HCT116 (cell line): ENCODE results near the gene RSAD1.

Source experiments
- CEBPB ChIP-seq: IDR thresholded peaks from 2 replicates; pipeline ENCODE4 v1.6.1; 2012; ENCODE audit warnings: low read depth
- CTCF ChIP-seq, 3 experiments: fragments of 200-600 bp in 1 of 3; sonication (generic) in 1 of 3; IDR thresholded peaks in 2 of 3; conservative IDR thresholded peaks in 1 of 3; 2 replicates each; pipeline ENCODE4 v1.5.1; 2012 to 2017; ENCODE audit warnings: low read depth in 2 of 3, low read length in 2 of 3, antibody characterized with exemption in 1 of 3, borderline replicate concordance in 1 of 3, control low read depth in 1 of 3, mild to moderate bottlenecking in 1 of 3, mixed read lengths in 1 of 3, mixed run types in 1 of 3, moderate library complexity in 1 of 3; ENCODE audit not compliant: insufficient read depth in 1 of 3
- ZFX ChIP-seq: fragments of 450-650 bp; IDR thresholded peaks from 2 replicates; pipeline ENCODE4 v1.6.1; 2017
- ZNF274 ChIP-seq: fragments of 200-500 bp; sonication (Bioruptor generic); IDR thresholded peaks from 2 replicates; pipeline ENCODE4 v1.6.1; 2014; ENCODE audit warnings: mild to moderate bottlenecking, low read depth, low read length, inconsistent platforms

DNA sequence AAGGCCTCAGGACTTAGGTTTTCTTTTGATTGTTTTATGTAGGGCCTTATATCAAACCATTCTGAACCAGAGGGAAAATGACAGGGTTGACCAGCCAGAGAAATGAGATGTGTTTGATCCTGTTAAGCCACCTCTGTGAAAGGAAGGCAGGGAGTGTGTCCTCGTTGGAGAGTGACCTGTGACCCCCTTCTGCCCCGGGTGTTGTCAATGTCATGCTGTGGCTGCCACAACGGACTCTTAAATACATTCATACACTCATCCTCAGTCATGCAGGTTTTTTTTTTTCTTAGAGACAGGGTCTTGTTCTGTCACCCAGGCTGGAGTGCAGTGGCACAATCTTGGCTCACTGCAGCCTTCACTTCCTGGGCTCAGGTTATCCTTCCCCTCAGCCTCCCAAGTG is 35.7 kb downstream of the RSAD1 start:
- TF ChIP-seq ZNF274 (no peak), CTCF (IDR thresholded peaks at IDR 0.05 in 2 of 3, conservative IDR thresholded peaks at IDR 0.05 in 1 of 3; ENCODE audit: borderline replicate concordance in 1 of 3, insufficient read depth in 1 of 3, low read depth in 2 of 3, low read length in 2 of 3) (no peak), ZFX (no peak), CEBPB (no peak)
